SHP77 (cell line): Measurements from ENCODE around the gene RNASEH2C.
"Not testable (repeated sequence)": the region's sequence is repeated elsewhere in the genome, so short reads cannot be mapped to it uniquely, and the experiment has no call there.

Experiments used
- DNase-seq, 2 experiments: peaks; one replicate each; lab custom pipeline; 2025; lab: John Stamatoyannopoulos, UW

RNASEH2C gene

DNA sequence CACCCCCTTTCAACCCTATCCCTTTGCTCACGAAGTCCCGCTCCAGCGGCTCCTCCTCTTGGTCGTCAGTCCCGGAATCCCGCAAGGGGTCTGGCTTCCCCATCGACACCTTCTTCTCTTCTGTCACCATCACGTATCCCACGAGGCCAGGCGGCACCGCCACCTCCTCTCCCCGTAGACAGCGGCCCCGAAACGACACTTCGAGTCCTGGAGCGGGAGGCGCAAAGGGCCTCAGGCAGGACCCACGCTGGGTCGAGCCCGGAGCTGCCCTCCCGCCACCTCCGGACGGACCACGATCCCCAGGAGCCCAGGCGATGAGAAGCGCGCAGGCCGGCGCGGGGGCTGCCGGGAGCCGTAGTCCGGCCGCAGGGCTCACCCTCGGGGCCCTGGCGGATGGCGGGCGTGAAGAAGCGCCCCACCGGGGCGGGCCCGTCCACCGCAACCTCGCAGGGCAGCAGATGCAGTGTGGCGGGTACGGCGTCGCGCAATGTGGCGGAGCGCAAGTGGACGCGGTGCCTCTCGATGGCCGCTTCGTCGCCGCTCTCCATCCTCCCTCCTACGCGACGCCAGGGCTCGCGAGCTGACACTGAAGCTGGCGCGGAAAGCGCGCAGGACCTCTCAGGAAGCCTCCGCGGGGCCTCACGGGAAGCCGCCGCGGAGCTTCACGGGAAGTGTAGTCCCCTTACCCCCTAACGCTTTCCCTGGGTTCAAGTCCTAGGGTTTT lies at the start of gene RNASEH2C:
TSS of gene RNASEH2C (minus strand) at position 588 of the 724 bp plus-strand sequence. CDS start at position 548, 40 bp downstream.
- DNase-seq: peak; percentile 79 to 90

DNA sequence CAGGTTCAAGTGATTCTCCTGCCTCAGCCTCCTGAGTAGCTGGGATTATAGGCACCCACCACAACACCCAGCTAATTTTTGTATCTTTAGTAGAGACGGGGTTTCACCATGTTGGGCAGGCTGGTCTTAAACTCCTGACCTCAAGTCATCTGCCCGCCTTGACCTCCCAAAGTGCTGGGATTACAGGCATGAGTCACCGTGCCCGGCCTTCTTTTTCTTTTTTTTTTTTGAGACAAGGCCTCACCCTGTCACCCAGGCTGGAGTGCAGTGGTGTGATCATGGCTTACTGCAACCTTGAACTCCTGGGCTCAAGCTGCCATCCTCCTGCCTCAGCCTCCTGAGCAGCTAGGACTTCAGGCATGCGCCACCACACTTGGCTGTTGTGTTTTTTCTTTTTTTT lies 47.2 kb upstream of the RNASEH2C start:
- not testable (repeated sequence) for DNase-seq

DNA sequence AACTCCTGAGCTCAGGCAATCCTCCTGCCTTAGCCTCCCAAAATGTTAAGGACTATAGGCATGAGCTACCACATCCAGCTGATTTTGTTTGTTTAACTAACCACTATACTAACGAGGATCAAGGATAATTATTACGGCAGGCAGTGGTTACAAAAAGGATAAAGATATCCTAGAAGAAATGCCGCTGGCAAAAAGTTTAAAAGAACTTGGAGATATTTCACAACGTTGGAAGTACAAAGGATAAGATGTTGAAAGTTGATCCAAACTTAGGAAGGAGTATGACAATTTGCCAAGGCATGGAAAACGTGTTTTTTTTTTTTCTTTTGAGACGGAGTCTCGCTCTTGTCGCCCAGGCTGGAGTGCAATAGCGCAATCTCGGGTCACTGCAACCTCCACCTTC lies 46.8 kb upstream of the RNASEH2C start:
- no peak for DNase-seq

DNA sequence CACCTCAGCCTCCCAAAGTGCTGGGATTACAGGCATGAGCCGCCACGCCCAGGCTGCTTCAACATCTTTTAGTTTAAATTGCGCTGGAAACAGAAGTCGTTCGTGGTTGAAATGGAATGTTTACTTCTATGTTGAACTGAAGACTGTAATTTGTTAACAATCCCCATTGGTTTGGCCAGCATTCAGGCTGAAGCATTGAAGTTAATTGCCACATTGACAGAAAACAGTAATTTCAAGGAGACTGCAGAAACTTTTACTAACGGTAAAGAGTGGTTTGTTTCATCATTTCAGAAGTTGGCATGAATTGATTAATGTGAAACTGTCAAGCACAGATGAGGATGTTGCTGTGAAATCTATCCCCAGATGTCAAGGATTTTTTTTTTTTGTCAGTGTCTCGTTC lies 45.9 kb upstream of the RNASEH2C start:
- no peak for DNase-seq

DNA sequence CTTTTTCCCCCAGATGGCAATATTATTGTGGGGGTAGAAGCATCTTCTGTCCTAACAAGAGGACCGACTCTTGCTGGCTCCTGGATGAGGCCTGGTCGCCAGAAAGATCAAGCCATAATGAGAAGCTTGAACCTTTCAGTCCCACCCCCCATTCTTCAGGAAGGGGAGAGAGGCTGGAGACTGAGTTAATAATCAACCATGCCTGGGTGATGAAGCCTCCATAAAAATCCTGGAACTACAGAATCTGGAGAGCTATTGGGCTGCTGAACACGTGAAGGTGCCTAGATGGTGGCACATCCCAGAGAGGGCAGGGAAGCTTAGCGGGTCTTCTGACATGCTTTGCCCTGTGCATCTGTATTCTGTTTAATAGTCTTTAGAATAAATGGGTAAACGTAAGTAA lies 43.8 kb upstream of the RNASEH2C start:
- no peak for DNase-seq

DNA sequence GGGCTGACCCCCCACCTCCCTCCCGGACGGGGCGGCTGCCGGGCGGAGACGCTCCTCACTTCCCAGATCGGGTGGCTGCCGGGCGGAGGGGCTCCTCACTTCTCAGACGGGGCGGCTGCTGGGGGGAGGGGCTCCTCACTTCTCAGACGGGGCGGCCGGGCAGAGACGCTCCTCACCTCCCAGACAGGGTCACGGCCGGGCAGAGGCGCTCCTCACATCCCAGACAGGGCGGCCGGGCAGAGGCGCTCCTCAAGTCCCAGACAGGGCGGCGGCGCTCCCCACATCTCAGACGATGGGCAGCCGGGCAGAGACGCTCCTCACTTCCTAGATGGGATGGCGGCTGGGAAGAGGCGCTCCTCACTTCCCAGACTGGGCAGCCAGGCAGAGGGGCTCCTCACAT lies 42.2 kb upstream of the RNASEH2C start:
- DNase-seq: not testable (repeated sequence)

DNA sequence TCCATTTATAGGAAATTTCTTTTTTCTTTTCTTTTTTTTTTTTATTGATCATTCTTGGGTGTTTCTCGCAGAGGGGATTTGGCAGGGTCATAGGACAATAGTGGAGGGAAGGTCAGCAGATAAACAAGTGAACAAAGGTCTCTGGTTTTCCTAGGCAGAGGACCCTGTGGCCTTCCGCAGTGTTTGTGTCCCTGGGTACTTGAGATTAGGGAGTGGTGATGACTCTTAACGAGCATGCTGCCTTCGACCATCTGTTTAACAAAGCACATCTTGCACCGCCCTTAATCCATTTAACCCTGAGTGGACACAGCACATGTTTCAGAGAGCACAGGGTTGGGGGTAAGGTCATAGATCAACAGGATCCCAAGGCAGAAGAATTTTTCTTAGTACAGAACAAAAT lies 41.6 kb upstream of the RNASEH2C start:
- DNase-seq: not testable (repeated sequence)

DNA sequence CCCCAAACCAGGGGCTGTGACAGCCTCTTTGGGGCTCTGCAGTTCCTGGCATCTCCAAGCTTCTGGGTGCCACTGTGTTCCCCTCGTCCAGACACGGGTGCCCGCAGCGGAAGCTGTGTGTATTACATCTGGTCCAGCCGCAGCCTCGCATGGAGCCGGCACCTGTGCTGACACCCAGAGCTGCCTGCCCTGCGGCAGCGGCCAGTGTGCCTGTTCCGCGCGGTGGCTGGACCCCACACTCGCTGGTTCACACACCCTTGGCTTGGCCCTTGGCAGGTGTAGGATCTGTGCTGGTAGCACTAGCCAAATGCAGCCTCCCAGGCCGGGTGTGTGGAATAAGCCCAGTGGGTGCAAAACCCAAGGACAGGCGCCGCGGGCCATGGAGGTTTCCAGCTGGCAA lies 24.5 kb upstream of the RNASEH2C start:
- no peak for DNase-seq

DNA sequence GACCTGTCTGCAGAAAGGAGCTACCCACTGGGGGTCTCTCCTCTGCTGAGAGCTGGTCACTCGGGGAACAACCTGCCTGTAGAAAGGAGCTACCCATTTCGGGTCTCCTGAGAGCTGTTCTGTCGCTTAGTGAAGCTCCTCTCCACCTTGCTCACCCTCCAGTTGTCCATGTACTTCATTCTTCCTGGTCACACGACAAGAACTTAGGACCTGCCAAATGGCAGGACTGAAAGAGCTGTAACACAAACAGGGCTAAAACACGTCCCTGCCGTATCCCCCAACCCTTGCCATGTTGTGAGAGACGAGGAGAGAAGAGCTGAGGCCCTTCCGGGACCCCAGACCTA lies 24.1 kb upstream of the RNASEH2C start:
- no peak for DNase-seq

DNA sequence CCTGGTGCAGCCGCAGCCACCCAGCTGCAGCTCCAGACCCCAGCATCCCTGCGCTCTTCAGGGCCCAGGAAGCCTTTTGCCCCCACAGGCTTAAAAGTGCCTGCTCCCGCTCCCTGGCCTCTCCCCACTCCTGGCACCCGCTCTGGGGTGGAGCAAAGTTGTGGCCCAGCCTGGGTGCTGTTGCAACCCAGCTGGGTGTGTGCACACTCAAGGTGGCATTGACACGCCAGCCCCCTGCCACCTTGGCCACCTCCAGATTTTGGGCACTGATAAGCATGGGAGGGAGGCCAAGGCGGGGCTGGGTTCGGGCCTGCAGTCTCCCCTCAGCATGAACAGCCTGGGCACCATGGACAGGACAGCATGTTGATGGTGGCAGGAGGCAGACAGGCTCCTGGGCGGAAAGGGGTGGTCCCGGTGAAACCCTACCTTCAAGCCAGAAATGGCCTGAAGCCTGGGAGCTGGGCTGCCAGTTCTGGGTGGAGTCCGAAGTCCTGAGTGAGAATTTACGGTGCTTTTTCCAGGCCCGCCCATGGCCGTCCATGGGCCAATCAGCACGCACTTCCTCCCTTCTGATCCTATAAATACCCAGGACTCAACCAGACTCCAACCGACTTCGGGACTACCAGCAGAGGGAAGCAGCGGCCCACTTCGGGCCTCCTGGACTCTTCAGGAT lies 23.6 kb upstream of the RNASEH2C start:
- peak; percentile 49 to 56 for DNase-seq

DNA sequence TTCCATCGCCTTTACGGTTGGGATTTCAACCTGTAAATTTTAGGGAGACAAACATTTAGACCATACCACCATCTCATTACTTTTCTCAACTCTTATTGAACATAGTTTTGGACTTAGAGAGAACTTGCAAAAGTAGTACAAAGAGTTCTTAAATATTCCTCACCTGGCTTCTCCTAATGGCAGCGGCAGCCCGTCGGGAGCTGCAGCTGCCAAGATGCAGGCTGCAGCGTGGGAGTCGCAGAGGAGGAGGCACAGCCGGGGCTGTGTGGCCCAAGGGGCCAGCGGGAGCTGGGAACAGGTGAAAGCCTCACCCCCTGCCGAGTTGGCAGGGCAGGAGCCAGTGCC lies 23.1 kb upstream of the RNASEH2C start:
- DNase-seq: no peak

DNA sequence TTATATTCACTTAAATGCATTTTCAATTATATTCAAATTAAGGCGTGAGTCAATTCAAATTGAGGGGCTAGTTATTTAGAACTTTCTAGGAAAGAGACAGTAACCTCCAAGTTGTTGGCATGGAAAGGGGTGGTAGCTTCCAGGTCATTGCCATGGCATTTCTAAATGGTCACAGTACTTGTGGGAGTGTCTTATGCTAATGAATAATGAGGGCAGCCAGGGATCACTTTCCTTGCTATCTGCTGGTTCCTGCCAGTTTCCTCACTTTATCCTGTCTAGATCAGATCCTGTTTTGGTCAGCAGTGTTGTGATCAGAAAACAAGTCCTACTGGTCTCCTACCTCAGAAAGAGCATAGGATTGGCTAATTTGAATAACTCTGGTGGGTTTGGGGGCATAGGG lies 21.8 kb upstream of the RNASEH2C start:
- DNase-seq: no peak

DNA sequence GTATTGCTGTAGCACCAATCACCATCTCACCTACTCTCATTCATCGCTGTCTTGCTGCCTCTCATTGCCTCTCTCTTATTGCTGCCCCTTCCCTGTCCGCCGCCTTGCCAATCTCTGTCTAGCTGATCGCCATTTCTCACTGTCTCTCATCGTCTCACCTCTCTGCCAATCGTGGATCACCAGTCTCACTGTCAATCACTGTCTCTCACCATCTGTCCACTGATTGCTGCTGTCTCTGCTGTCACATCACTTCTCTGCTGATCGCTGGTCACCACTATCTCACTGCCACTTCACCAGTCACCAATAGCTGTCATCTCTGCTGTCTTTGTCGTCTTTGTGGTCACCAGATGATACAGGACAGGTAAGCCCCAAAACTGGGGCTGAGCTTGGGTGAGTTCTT lies 20.6 kb upstream of the RNASEH2C start:
- DNase-seq: no peak

DNA sequence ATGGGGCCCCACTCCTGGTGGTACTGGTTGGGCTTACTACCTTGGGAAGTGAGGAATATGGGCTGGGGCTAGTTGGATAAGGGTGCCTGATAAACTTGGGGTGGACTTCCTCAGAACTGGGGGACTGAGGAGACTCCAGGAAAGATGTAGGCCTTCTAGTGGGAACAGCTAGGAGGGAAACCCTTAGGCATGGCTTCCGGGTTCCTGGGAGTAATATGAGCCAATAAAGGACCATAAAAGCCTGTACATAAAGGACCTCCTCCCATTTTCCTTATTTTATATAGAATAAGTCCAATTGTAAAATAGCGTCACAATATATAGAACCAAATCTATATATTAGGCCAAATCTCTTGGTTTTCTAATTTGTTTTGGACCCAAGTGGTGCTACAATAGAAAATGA lies 18.4 kb upstream of the RNASEH2C start:
- DNase-seq: no peak

DNA sequence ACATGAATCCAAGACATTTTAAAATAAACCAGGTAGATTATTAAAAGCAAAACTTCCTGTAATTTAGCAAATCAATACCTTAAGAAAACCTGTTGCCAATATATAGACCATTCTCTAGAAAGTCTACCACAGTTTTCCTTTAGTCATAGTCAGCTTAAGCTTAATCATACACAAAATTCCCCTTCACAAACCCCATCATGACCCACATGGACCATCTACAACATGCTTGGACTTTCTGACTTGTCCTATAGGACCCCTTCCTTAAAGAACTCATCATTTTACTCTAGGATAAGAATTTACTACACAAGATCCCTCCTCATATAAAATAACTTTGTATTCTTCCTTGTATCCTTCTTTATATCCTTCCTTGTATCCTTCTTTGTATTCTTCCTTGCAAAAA lies 16.2 kb upstream of the RNASEH2C start:
- DNase-seq: no peak

DNA sequence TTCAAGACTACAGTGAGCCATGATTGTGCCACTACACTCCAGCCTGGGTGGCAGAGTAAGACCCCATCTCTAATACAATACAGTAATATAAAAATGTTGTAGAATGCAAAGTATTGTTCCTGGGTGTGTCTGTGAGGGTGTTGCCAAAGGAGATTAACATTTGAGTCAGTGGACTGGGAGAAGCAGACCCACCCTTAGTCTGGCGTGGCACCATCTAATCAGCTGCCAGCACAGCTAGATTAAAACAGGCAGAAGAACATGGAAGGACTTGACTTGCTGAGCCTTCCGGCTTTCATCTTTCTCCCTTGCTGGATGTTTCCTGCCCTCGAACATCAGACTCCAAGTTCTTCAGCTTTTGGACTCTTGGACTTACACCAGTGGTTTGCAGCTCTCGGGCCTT lies 14.5 kb upstream of the RNASEH2C start:
- DNase-seq: not testable (repeated sequence)

DNA sequence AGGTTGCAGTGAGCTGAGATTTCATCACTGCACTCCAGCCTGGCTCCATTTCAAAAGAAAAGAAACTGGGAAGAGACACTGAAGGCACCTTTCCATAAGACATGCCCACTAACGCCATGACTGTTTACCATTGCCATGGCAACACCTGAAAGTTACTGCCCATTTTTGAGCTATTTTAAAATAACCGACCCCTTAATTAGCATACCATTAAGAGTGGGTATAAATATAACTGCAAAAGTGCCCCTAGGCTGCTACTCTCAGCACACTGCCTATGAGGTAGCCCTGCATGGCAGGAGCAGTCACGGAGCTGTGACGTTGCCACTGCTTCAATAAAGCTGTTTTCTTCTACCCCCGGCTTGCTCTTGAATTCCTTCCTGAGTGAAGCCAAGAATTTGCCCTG lies 9.9 kb upstream of the RNASEH2C start:
- no peak for DNase-seq

DNA sequence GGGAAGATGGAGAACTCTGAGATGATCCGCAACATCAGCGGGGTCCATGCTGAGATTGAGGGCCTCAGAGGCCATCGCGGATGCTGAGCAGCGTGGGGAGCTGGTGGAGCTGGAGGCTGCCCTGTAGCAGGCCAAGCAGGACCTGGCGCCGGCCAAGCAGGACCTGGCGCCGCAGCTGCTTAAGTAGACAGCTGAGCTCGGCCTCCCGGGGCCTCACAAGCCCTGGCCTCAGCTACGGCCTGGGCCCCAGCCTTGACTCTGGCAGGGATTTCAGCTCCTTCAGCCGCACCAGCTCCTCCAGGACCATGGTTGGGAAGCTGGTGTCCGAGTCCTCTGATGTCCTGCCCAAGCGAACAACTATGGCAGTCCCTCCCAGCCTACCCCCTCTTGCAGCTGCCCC lies 7.3 kb upstream of the RNASEH2C start:
- no peak for DNase-seq

DNA sequence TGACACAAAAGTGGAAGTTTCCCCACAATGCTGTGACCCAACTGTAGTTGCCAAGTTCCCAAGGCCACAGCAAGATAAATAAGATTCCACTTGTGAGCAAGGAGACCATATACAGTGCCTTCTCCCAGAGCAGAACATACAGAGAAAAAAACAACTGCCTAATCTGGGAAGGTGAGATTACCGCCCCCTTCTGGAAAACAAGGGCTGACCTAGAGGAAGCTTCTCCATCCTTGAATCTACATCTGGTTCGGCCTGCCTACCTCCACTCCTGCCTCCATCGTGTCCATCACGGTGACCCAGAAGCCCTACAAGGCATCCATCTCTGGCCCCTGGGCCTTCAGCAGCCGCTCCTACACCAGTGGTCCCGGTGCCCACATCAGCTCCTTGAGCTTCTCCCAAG lies 6.1 kb upstream of the RNASEH2C start:
- DNase-seq: no peak

DNA sequence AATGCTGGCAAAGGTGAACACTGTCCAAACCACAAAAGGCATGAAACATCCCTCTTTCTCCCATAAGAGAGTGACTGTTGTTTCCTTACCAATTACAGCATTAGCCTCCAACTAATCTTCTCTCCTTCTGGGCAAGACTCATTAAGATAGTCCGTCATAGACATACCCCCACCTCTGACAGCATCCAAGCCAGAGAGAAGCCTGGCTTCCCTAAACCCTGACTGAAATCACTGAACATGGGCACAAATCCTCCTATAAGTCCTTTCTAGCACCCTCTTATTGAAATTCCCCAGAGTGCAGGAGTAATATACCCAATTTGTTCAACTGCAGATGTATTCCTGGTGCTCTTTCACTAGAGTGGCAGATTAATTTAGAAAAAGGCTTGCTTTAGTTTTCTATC lies 1.7 kb upstream of the RNASEH2C start:
- no peak for DNase-seq

DNA sequence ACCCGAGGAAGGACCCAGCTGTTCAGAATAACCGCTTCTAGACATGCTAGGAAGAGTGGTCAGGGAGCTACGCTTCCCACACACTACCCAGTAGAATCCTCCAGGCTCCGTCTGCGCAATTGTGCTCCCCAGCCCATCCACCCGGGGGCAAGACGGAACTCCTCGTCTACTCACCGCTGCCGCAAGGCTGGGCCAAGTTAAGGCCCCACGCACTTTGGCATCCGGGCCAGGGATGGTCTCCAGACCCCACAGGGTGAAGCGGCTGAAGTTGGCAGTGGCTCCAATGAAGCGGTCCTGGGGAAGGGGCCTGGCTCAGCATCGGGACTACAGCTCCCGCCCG lies 757 bp downstream of the RNASEH2C start:
- no peak for DNase-seq

DNA sequence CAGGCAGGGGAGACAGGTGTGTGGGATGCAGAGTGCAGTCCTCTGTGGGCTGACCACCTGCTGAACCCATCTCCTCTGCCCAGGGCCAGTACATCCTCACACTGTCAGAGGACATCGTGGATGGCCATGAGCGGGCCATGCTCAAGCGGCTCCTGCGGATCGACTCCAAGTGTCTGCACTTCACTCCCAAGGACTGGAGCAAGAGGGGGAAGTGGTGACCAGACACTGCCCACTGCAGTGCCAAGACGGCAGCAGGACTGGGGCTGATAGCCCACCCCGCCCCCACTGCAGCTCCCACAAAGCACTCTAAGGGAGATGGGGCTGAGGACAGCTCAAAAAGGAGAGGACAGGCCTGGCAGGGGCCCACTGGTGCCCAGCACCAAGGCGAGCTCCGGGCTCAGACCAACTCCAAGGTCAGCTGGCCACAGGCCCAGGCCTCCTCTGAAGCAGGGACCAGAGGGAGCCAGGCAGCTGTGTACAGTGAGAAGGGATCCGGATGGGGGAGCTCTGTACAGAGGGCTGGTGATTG lies 1.6 kb downstream of the RNASEH2C start:
- DNase-seq: no peak

DNA sequence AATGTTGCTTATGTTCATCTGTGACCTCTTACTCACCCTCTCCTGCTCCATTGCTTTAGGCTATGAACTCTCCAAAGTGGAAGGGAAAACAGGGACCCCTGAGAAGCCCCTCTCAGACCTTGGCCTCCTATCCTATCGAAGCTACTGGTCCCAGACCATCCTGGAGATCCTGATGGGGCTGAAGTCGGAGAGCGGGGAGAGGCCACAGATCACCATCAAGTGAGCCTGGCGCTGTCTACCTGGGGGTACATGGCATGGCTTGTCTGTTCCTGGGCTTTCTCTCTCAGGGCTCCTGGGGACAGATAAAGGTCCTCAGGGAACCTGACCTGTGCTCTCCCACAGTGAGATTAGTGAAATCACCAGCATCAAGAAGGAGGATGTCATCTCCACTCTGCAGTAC lies 2.1 kb downstream of the RNASEH2C start:
- no peak for DNase-seq

DNA sequence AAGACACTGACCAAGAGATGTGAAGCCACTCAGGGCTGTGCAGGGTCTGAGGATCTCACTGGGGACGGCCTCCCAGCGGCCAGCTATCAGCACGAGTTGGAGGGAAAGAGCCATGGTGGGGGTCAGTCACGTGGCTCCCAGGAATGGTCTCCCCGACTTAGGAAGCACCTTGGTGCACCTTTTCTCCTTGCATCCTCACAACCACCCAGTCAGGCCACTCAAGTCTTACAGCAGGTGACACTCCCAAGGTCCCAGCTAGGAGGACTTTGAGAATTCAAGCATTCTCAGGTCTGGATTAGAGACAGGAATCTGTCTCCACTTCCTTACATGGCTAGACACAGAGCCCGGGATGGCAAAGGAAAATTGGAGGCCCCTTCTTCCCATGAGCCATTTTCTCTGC lies 2.7 kb downstream of the RNASEH2C start:
- DNase-seq: no peak
